ENCODE results near the gene FAM76A.

DNA sequence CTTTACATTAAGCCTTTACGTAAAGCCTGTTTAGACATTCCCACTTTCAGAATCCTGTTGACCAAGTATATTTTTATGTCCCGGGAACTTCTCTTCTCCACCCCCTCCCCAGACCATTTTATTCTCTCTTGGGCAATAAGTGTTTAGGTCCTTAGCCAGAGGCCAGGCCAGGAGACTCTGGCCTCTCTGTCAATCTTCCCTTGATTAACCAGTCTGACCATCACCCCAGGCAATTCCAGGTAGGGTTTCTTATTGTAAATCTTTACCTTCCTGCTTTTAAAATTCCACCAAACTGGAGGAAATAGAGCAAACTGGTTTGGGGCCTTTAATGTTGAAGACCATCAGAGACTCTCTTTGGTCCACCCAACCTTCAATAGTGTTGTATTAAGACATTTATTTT, 41.6 kb upstream of the FAM76A start:
- TF ChIP-seq, protein P1, sequence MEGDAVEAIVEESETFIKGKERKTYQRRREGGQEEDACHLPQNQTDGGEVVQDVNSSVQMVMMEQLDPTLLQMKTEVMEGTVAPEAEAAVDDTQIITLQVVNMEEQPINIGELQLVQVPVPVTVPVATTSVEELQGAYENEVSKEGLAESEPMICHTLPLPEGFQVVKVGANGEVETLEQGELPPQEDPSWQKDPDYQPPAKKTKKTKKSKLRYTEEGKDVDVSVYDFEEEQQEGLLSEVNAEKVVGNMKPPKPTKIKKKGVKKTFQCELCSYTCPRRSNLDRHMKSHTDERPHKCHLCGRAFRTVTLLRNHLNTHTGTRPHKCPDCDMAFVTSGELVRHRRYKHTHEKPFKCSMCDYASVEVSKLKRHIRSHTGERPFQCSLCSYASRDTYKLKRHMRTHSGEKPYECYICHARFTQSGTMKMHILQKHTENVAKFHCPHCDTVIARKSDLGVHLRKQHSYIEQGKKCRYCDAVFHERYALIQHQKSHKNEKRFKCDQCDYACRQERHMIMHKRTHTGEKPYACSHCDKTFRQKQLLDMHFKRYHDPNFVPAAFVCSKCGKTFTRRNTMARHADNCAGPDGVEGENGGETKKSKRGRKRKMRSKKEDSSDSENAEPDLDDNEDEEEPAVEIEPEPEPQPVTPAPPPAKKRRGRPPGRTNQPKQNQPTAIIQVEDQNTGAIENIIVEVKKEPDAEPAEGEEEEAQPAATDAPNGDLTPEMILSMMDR (IDR thresholded peaks at IDR 0.05), result no peak
- TF ChIP-seq POLR2AphosphoS5 (IDR thresholded peaks at IDR 0.05), result no peak
- no peak for TF ChIP-seq POLR2A (IDR thresholded peaks at IDR 0.05)
- TF ChIP-seq EP300 (IDR thresholded peaks at IDR 0.05), result no peak

Data from stomach (tissue), 4 donors.